22Rv1 (cell line): ENCODE results near the gene FRK.
A peak's percentile ranks its signal among the peaks of the same experiment; 100 is the strongest.
"Not testable (repeated sequence)": the region's sequence is repeated elsewhere in the genome, so short reads cannot be mapped to it uniquely, and the experiment has no call there.

Source experiments
- H3K27ac ChIP-seq: fragments of 450-650 bp; 2 replicates; pipeline ENCODE4 v1.5.1; 2017
- CTCF ChIP-seq: fragments of 450-650 bp; IDR thresholded peaks from 2 replicates; pipeline ENCODE4 v1.5.1; 2017; ENCODE audit warnings: mild to moderate bottlenecking
- ZFX ChIP-seq: fragments of 450-650 bp; IDR thresholded peaks from 2 replicates; pipeline ENCODE4 v1.6.1; 2017; ENCODE audit warnings: antibody characterized with exemption, borderline replicate concordance

Gene FRK

GRCh38 chr6:116101302-116101718 lies 40.6 kb upstream of the FRK start:
- H3K27ac ChIP-seq = peak overlapping the region; percentile 93
- TF ChIP-seq CTCF = no peak
- TF ChIP-seq ZFX = no peak

- no peak for TF ChIP-seq ZFX
- TF ChIP-seq CTCF = peak; percentile 47; the same call in 1 of the 2 replicates
Observed at GRCh38 chr6:116100419-116101301, 40.0 kb upstream of the FRK start, which contains the start of gene NT5DC1. TSS of gene NT5DC1 (plus strand) at chr6:116100853. CDS start at chr6:116100931, 78 bp downstream.

GRCh38 chr6:116099036-116099435 lies 38.3 kb upstream of the FRK start:
- TF ChIP-seq CTCF = no peak
- no peak for TF ChIP-seq ZFX
- H3K27ac ChIP-seq = peak overlapping the region; percentile 93

More at GRCh38 chr6:116100419-116101301, 40.0 kb upstream of the FRK start, which contains the start of gene NT5DC1:
- peak within 1 kb of the TSS; percentile 93 for H3K27ac ChIP-seq

- no peak overlapping the region for H3K27ac ChIP-seq
- no peak for TF ChIP-seq ZFX
- peak; percentile 67 for TF ChIP-seq CTCF
Observed at GRCh38 chr6:116096979-116097816, 36.5 kb upstream of the FRK start.

- H3K27ac ChIP-seq = not testable (repeated sequence)
Observed at GRCh38 chr6:116096048-116096759, 35.5 kb upstream of the FRK start.

GRCh38 chr6:116094041-116094440 lies 33.4 kb upstream of the FRK start:
- TF ChIP-seq ZFX (no peak), CTCF (no peak)
- H3K27ac ChIP-seq = no peak overlapping the region

- TF ChIP-seq ZFX (no peak), CTCF (no peak)
- H3K27ac ChIP-seq = no peak overlapping the region
Observed at GRCh38 chr6:116090251-116090650, 29.6 kb upstream of the FRK start.
